OCI-LY3 (cell line): ENCODE results near the gene TECPR2.

ENCODE experiments used
- EZH2phosphoT487 ChIP-seq: fragments of 200-600 bp; shearing (Covaris generic); IDR thresholded peaks from 2 replicates; pipeline ENCODE4 v1.6.1; 2018; ENCODE audit warnings: antibody characterized with exemption, mixed run types, low read depth
- TF ChIP-seq, protein P1 (sequence below): fragments of 200-600, 300-600 bp; sonication (generic); IDR thresholded peaks from 2 replicates; pipeline ENCODE4 v1.5.1; 2014; ENCODE audit warnings: antibody characterized with exemption, low read length, low read depth

GRCh38 chr14:102440392-102440791 is 77.7 kb downstream of the TECPR2 start:
- TF ChIP-seq, protein P1, sequence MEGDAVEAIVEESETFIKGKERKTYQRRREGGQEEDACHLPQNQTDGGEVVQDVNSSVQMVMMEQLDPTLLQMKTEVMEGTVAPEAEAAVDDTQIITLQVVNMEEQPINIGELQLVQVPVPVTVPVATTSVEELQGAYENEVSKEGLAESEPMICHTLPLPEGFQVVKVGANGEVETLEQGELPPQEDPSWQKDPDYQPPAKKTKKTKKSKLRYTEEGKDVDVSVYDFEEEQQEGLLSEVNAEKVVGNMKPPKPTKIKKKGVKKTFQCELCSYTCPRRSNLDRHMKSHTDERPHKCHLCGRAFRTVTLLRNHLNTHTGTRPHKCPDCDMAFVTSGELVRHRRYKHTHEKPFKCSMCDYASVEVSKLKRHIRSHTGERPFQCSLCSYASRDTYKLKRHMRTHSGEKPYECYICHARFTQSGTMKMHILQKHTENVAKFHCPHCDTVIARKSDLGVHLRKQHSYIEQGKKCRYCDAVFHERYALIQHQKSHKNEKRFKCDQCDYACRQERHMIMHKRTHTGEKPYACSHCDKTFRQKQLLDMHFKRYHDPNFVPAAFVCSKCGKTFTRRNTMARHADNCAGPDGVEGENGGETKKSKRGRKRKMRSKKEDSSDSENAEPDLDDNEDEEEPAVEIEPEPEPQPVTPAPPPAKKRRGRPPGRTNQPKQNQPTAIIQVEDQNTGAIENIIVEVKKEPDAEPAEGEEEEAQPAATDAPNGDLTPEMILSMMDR = no peak
- TF ChIP-seq EZH2phosphoT487 = no peak
